GM10266 (cell line): Measurements from ENCODE around the gene COL20A1.
A peak's percentile ranks its signal among the peaks of the same experiment; 100 is the strongest.

Experiments used
- DNase-seq: peaks from one replicate; pipeline ENCODE4 v3.0.0; 2012; ENCODE audit errors: extremely low spot score
- TF ChIP-seq, protein P1 (sequence below): IDR thresholded peaks from 2 replicates; pipeline ENCODE4 v1.5.1; 2012; ENCODE audit warnings: mild to moderate bottlenecking, low read depth; ENCODE audit not compliant: control insufficient read depth, insufficient read depth; ENCODE audit errors: missing control alignments

The COL20A1 gene

DNA sequence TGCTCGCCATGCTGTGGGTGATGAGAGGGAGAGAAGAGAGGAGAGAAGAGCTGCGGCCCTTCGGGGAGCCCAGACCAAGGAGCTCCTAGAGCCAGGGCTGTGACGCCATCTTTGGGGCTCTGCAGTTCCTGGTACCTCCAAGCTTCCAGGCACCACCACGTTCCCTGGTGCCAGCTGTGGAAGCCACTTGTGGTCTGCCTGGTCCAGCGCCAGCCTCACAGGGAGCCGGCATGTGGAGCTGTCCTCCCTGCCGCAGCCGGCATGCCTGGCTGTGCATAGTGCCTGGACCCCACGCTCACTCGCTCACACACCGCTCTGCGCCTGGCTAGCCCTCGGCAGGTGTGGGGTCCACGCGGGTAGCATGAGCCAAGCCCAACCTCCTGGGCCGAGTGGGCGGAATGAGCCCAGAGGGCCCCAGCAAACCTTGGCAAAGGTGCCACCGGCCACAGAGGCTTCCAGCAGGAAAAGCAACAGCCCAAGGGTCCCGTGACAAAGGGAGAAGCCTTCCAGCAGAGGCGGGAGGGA is 87.4 kb downstream of the COL20A1 start:
- DNase-seq = no peak
- TF ChIP-seq, protein P1, sequence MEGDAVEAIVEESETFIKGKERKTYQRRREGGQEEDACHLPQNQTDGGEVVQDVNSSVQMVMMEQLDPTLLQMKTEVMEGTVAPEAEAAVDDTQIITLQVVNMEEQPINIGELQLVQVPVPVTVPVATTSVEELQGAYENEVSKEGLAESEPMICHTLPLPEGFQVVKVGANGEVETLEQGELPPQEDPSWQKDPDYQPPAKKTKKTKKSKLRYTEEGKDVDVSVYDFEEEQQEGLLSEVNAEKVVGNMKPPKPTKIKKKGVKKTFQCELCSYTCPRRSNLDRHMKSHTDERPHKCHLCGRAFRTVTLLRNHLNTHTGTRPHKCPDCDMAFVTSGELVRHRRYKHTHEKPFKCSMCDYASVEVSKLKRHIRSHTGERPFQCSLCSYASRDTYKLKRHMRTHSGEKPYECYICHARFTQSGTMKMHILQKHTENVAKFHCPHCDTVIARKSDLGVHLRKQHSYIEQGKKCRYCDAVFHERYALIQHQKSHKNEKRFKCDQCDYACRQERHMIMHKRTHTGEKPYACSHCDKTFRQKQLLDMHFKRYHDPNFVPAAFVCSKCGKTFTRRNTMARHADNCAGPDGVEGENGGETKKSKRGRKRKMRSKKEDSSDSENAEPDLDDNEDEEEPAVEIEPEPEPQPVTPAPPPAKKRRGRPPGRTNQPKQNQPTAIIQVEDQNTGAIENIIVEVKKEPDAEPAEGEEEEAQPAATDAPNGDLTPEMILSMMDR = no peak

DNA sequence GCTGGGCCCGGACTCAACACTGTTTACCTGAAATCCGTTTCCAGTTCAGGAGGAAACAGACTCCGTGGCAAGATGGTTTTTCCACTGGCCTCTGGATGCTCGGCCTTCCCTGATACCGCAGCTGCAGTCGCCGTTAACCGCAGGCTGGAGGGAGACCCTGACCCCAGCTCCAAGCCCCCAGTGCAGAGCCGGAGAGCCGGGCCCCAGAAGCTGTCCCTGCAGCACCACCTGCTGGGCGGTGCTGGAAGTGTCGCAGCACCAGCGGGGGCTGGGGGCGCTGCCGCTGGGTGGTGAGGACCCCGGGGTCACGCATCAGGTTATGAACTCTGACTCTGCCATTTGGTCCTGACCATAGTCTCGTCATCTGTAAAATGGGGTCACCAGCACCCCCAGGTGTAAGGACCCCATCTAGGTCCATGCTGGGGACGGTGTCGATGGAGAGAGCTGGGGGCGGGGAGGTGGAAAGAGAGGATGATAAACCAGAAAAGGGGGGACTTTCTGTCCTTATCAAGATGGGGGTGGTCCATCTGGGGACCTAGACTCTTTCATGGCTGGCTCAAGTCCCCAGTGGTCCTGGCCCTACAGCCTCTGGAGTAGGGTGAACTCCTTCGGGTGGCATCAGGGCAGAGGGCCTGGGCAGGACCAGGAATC is 88.9 kb downstream of the COL20A1 start:
- TF ChIP-seq, protein P1 = peak; percentile 90
- DNase-seq = peak; percentile 77

DNA sequence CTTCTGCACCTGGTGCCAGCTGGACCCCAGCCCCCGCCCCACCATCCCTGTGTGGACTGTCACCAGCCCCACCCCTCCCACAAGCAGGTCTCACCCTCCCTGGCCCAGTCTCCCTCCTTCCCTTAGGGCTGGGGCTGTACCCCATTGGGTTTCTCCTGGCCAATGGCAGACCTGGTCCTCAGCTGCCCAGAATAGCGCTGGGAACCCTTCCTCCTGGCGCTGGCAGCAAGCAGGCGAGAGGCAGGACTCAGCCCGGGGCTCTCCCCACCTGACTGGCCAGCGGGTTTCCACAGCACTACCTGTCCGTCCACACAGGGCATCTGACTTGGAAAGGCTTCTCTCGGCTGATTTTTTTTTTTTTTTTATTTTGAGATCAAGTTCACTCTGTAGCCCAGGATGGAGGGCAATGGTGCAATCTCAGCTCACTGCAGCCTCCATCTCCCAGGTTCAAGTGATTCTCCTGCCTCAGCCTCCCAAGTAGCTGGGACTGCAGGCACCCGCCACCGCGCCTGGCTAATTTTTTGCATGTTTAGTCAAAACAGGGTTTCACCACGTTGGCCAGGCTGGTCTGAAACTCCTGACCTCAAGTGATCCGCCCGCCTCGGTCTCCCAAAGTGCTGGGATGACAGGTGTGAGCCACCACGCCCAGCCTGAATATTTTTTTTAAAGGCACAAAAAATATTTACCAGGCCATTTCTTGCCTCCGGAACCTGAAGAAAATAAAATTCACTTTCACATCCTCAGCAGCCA is 89.7 kb downstream of the COL20A1 start:
- TF ChIP-seq, protein P1 = no peak

DNA sequence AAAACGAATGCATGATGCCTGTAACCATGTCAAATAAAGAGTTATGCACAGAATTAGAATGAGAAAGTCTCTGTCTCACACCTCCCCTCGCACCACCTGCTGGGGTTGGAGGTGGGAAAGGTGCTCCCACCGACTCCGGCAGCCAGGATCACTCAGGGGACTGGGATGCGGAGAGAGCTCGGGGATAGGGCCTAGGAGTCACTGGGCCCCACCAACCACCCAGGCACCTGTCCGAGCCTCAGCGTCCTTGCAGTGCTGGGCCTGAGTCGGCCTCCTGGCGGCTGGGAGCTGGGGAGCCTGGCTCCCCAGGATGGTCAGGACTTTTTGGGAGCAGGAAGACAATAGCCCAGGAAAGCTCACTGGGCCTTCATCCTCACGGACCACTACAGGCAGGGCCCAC is 90.6 kb downstream of the COL20A1 start:
- TF ChIP-seq, protein P1 = no peak
- no peak for DNase-seq

More for the DNA sequence above, 89.7 kb downstream of the COL20A1 start:
- DNase-seq = no peak

DNA sequence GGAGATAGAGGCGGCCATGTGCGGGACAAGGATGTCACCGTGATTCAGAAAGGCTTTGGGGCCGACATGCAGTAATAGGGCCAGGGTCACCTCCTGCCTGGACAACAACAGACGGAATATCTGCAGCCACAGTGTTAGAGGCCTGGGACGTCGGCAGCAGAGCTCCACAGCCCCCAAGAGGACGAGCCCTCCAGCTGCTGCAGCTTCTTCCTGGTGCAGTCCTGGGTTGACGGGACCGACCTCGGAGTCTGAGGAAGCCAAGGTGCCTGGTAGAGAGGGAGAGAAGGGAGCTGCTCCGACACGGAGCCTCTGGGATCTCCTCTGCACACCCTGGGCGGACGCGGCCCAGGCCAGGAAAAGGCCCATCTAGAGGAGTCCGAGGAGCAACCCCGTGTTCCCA is 91.3 kb downstream of the COL20A1 start:
- no peak for DNase-seq
- TF ChIP-seq, protein P1 = no peak
